ENCODE data around the gene RER1. TPM values are rescaled to one million over a fixed set of nuclear protein-coding genes. Genes with fewer than 3 reads are reported as not detected.

The RER1 gene
- total RNA-seq, 1 experiment from 2014 or later, result 155 TPM

GRCh38 chr1:2433936-2434655 is 42.5 kb downstream of the RER1 start:
- ATAC-seq (no peak), DNase-seq (ENCODE audit: low read depth, low spot score) (no peak)
- Histone ChIP-seq H3K27ac (ENCODE audit: low read depth, low read length) (no peak overlapping the region), H4K20me1 (ENCODE audit: insufficient read depth) (no peaks in the 10 kb centered on the region), H3K9me3 (ENCODE audit: control insufficient read depth in 1 of 2, insufficient read depth in 1 of 2, low read depth in 1 of 2, low read length in 2 of 2) (peaks cover 3 to 9% of the 10 kb centered on the region in 2 experiments; a peak in 2 of 4 replicates), H3K79me2 (ENCODE audit: insufficient read depth, low read length) (no peaks in the 10 kb centered on the region), H2AFZ (ENCODE audit: low read depth, low read length, poor library complexity, severe bottlenecking) (no peak overlapping the region), H3K9ac (ENCODE audit: low read length) (no peak overlapping the region), H3K4me2 (ENCODE audit: low read length) (no peak overlapping the region), H3K4me3 (replicated peaks in 1 of 2; ENCODE audit: low read depth in 1 of 2, low read length in 2 of 2) (no peak overlapping the region), H3K27me3 (ENCODE audit: insufficient read depth, low read length) (peaks cover 7% of the 10 kb centered on the region; the same call in 1 of the 2 replicates), H3K9me2 (ENCODE audit: insufficient read depth) (no peaks in the 10 kb centered on the region), H3K4me1 (ENCODE audit: control insufficient read depth in 1 of 2, insufficient read depth in 2 of 2, low read length in 2 of 2) (no peaks in the 10 kb centered on the region), H3K36me3 (ENCODE audit: control insufficient read depth in 1 of 2, insufficient read depth in 2 of 2, low read length in 2 of 2) (no peaks in the 10 kb centered on the region)
- TF ChIP-seq ATF3 (IDR thresholded peaks at IDR 0.05) (no peak), SIN3A (IDR thresholded peaks at IDR 0.05; ENCODE audit: low read depth) (no peak), ZFX (IDR thresholded peaks at IDR 0.05) (no peak), JUND (IDR thresholded peaks at IDR 0.05) (no peak), YY1 (IDR thresholded peaks at IDR 0.05; ENCODE audit: extremely low read depth, insufficient replicate concordance, low read depth, low read length) (no peak), ZNF274 (IDR thresholded peaks at IDR 0.05; ENCODE audit: low read depth, low read length) (no peak), EZH2 (IDR thresholded peaks at IDR 0.05) (no peak), EGR1 (IDR thresholded peaks at IDR 0.05; ENCODE audit: low read depth) (no peak), RAD21 (IDR thresholded peaks at IDR 0.05; ENCODE audit: low read depth) (no peak), CTCF (IDR thresholded peaks at IDR 0.05 in 2 of 3, conservative IDR thresholded peaks at IDR 0.05 in 1 of 3; ENCODE audit: borderline replicate concordance in 1 of 3, insufficient read depth in 1 of 3, low read depth in 2 of 3, low read length in 2 of 3) (no peak), FOSL1 (IDR thresholded peaks at IDR 0.05; ENCODE audit: low read depth) (no peak)
- TF ChIP-seq, protein P1, sequence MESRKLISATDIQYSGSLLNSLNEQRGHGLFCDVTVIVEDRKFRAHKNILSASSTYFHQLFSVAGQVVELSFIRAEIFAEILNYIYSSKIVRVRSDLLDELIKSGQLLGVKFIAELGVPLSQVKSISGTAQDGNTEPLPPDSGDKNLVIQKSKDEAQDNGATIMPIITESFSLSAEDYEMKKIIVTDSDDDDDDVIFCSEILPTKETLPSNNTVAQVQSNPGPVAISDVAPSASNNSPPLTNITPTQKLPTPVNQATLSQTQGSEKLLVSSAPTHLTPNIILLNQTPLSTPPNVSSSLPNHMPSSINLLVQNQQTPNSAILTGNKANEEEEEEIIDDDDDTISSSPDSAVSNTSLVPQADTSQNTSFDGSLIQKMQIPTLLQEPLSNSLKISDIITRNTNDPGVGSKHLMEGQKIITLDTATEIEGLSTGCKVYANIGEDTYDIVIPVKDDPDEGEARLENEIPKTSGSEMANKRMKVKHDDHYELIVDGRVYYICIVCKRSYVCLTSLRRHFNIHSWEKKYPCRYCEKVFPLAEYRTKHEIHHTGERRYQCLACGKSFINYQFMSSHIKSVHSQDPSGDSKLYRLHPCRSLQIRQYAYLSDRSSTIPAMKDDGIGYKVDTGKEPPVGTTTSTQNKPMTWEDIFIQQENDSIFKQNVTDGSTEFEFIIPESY (IDR thresholded peaks at IDR 0.05; ENCODE audit: extremely low read depth, insufficient replicate concordance, low read length), result no peak
- intact Hi-C loops (cut with micrococcal nuclease), result no loop called here
- BruUV-seq (replicated peaks), result no TSS peak
- POLR2A ChIA-PET, result no interaction called here
- CTCF ChIA-PET, result no interaction called here
- RAD21 ChIA-PET (ENCODE audit: low non-redundant PET in 1 of 2, low total read pairs in 2 of 2, uncharacterized antibody in 2 of 2, unreplicated experiment in 2 of 2), result no interaction called here
